ENCODE measurements around the gene VPS18.

The VPS18 gene

GRCh38 chr15:40894681-40895448, 615 bp downstream of the VPS18 start:
- DNase-seq (ENCODE audit: extremely low spot score, insufficient read length, low read depth) (no peak), FAIRE-seq (peak; percentile 79)

- FAIRE-seq (no peak), DNase-seq (ENCODE audit: extremely low spot score, insufficient read length, low read depth) (no peak)
Observed at GRCh38 chr15:40899536-40900207, 5.4 kb downstream of the VPS18 start.

- DNase-seq (ENCODE audit: extremely low spot score, insufficient read length, low read depth): no peak
- no peak for FAIRE-seq
Observed at GRCh38 chr15:40900256-40901052, 6.2 kb downstream of the VPS18 start.

- no peak for FAIRE-seq
- no peak for DNase-seq (ENCODE audit: extremely low spot score, insufficient read length, low read depth)
Observed at GRCh38 chr15:40901053-40901443, 6.8 kb downstream of the VPS18 start.

GRCh38 chr15:40902605-40903561, 8.6 kb downstream of the VPS18 start:
- no peak for FAIRE-seq
- DNase-seq (ENCODE audit: extremely low spot score, insufficient read length, low read depth): no peak

GRCh38 chr15:40904552-40905201, 10.4 kb downstream of the VPS18 start:
- DNase-seq (ENCODE audit: extremely low spot score, insufficient read length, low read depth): no peak
- FAIRE-seq: no peak

- FAIRE-seq (peak; percentile 67), DNase-seq (ENCODE audit: extremely low spot score, insufficient read length, low read depth) (peak; percentile 54)
Observed at GRCh38 chr15:40906091-40906990, 12.1 kb downstream of the VPS18 start.

- peak; percentile 58 for FAIRE-seq
- DNase-seq (ENCODE audit: extremely low spot score, insufficient read length, low read depth): no peak
Observed at GRCh38 chr15:40906991-40907802, 12.9 kb downstream of the VPS18 start.

- no peak for DNase-seq (ENCODE audit: extremely low spot score, insufficient read length, low read depth)
- FAIRE-seq: no peak
Observed at GRCh38 chr15:40908095-40908494, 13.8 kb downstream of the VPS18 start.

- FAIRE-seq (no peak), DNase-seq (ENCODE audit: extremely low spot score, insufficient read length, low read depth) (no peak)
Observed at GRCh38 chr15:40909662-40910630, 15.7 kb downstream of the VPS18 start.

GRCh38 chr15:40911141-40911540, 16.9 kb downstream of the VPS18 start:
- FAIRE-seq (no peak), DNase-seq (ENCODE audit: extremely low spot score, insufficient read length, low read depth) (no peak)

GRCh38 chr15:40911693-40912092, 17.4 kb downstream of the VPS18 start:
- DNase-seq (ENCODE audit: extremely low spot score, insufficient read length, low read depth) (no peak), FAIRE-seq (no peak)

- DNase-seq (ENCODE audit: extremely low spot score, insufficient read length, low read depth) (no peak), FAIRE-seq (no peak)
Observed at GRCh38 chr15:40912478-40912877, 18.2 kb downstream of the VPS18 start.

GRCh38 chr15:40914013-40914412, 19.8 kb downstream of the VPS18 start:
- FAIRE-seq: peak; percentile 31
- no peak for DNase-seq (ENCODE audit: extremely low spot score, insufficient read length, low read depth)

- no peak for DNase-seq (ENCODE audit: extremely low spot score, insufficient read length, low read depth)
- FAIRE-seq: no peak
Observed at GRCh38 chr15:40914486-40914885, 20.2 kb downstream of the VPS18 start.

GRCh38 chr15:40915116-40915661, 20.9 kb downstream of the VPS18 start:
- no peak for FAIRE-seq
- DNase-seq (ENCODE audit: extremely low spot score, insufficient read length, low read depth): no peak

All from GM18507 (cell line).